Thoracic aorta (tissue), 2 donors: ENCODE measurements around the gene PRPF31. TPM values are rescaled to one million over a fixed set of nuclear protein-coding genes. Genes with fewer than 3 reads are reported as not detected.

ENCODE experiments used
- ATAC-seq: fragments of 150-250 bp; one replicate; pipeline ENCODE4 v1.8.0; 2017; ENCODE audit warnings: low read depth; ENCODE audit not compliant: insufficient number of reproducible peaks, low FRiP score
- DNase-seq: peaks from one replicate; pipeline ENCODE4 v3.0.0-alpha.2; 2020; ENCODE audit warnings: low spot score
- H3K27ac ChIP-seq, 2 donors: fragments of 200-600 bp; sonication (generic); 1 replicate in 1 of 2; 2 replicates in 1 of 2; pipeline ENCODE4 v1.5.1; 2016; ENCODE audit warnings: mild to moderate bottlenecking in 2 of 2, moderate library complexity in 2 of 2
- H3K27me3 ChIP-seq: fragments of 200-600 bp; sonication (generic); replicated peaks from 2 replicates; pipeline ENCODE4 v1.6.0; 2016; ENCODE audit warnings: mild to moderate bottlenecking; ENCODE audit not compliant: insufficient read depth
- H3K36me3 ChIP-seq: fragments of 200-600 bp; sonication (generic); one replicate; pipeline ENCODE4 v1.5.1; 2016
- H3K4me1 ChIP-seq, 2 donors: fragments of 200-600 bp; sonication (generic); 1 replicate in 1 of 2; 2 replicates in 1 of 2; pipeline versions ENCODE4 v1.5.1 to v1.6.0; 2016; ENCODE audit warnings: low read depth in 2 of 2, mild to moderate bottlenecking in 1 of 2; ENCODE audit not compliant: control insufficient read depth in 1 of 2
- H3K4me3 ChIP-seq: fragments of 200-600 bp; sonication (generic); 2 replicates; pipeline ENCODE4 v1.5.1; 2016; ENCODE audit warnings: mild to moderate bottlenecking
- H3K9me3 ChIP-seq: fragments of 200-600 bp; sonication (generic); 2 replicates; pipeline ENCODE4 v1.5.1; 2016
- total RNA-seq, 2 donors: library from RNA; depleted of rRNA; stranded (reverse); fragments of >200 nt; gene quantifications; one replicate each; pipeline versions ENCODE4 v1.1.0 to v1.2.3, GENCODE V29; 2016
- TF ChIP-seq, protein P1 (sequence below): fragments of 200-600 bp; sonication (generic); IDR thresholded peaks from one replicate; pipeline ENCODE4 v1.5.1; 2019; ENCODE audit warnings: antibody characterized with exemption

Gene PRPF31
- total RNA-seq, 2 donors from 2014 or later = 48.2 to 54.3 TPM

DNA sequence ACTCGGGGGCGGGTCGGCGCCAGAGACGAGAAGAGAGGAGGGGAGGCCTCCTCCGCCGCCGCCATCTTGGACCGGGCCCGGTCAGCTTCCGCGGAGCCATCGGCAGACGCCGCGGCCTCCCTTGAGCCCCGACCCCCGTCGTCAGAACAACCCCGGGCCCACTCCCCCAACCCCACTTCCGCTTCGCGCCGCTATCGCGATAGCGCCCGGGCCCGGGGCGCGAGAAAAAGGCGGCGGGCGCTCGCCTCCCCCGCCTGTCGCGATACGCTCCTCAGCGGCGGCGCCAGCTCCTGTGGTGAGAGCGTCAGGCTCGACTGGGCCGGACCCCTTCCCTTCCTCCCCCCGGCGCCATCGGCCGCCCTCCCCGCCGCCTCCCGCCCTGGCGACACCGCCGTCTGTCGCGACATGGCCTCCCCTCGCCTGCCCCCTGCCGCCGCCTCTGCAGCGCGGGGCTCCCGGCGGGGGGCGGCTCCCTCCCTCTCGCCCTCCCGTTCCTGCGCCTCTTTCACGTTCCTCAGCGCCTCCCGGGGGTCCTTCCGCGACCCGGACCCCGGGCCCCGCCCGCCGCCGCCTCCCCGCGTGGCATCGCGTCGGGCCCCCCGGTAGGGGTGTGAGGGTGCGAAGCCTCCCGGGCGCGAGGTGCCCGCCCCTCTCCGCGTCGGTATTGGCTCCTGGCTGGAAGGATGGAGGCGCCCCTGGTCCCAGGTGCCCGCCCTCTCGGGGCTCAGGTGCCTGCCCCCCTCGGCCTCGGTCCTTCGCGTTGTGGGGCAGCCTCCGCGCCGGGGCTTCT lies 22.3 kb downstream of the PRPF31 start, which contains the start of gene CNOT3:
TSS of gene CNOT3 (plus strand) at position 64 of the 790 bp plus-strand sequence. CDS start 5,217 bp downstream, outside the sequence.
- H3K9me3 ChIP-seq = no peaks in the 10 kb centered on the region
- H3K27me3 ChIP-seq = no peaks in the 10 kb centered on the region
- ATAC-seq (no peak), DNase-seq (no peak)
- H3K4me3 ChIP-seq = peak within 1 kb of the TSS; percentile 99
- H3K27ac ChIP-seq = peak within 1 kb of the TSS; percentile 92 to 96
- peaks cover 7% of the 10 kb centered on the region for H3K36me3 ChIP-seq
- H3K4me1 ChIP-seq = peaks cover 24 to 38% of the 10 kb centered on the region in 2 donors
- TF ChIP-seq, protein P1, sequence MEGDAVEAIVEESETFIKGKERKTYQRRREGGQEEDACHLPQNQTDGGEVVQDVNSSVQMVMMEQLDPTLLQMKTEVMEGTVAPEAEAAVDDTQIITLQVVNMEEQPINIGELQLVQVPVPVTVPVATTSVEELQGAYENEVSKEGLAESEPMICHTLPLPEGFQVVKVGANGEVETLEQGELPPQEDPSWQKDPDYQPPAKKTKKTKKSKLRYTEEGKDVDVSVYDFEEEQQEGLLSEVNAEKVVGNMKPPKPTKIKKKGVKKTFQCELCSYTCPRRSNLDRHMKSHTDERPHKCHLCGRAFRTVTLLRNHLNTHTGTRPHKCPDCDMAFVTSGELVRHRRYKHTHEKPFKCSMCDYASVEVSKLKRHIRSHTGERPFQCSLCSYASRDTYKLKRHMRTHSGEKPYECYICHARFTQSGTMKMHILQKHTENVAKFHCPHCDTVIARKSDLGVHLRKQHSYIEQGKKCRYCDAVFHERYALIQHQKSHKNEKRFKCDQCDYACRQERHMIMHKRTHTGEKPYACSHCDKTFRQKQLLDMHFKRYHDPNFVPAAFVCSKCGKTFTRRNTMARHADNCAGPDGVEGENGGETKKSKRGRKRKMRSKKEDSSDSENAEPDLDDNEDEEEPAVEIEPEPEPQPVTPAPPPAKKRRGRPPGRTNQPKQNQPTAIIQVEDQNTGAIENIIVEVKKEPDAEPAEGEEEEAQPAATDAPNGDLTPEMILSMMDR = no peak

DNA sequence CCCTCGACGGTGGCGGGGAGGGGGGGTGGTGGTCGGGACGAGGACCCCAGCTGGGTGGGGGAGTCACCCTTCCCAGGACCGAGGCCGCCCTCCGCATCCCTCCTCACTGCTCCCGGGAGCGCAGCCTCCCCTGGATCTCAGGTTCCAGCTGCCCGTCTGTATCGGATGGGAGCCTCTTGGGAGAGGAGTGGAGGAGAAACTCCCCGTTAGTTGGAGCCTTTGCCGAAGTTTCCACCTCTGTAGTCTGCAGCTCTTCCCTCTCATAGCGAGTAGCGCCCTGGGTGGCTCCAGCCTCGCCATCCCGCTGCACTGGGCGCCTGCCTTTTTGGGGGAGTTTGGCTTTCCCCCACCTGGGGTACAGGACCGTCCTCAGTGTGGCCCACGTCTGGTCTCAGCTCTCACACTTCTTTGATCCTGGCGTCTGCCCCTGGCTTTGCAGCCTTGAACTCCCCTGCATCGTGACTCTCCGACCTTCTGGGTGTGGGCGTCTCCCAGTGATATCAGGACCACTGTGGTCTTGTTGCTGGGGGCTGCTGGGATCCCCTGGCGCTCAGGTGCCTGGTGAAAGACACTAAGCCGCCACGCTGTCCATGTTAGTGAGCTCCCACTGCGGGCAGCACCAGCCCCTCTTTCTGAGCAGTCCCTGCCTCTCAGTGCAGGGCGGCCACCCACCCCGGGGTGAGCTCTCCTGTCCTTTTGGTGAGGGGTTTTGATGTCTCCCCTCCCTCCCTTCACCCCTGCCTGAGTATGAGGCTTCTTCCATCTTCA lies 23.1 kb downstream of the PRPF31 start:
- no peak for DNase-seq
- Histone ChIP-seq H3K27ac (peak overlapping the region in 1 of 2 donors; percentile 92), H3K36me3 (peaks cover 15% of the 10 kb centered on the region), H3K4me3 (peak overlapping the region; percentile 99), H3K27me3 (no peaks in the 10 kb centered on the region), H3K4me1 (peaks cover 24 to 38% of the 10 kb centered on the region in 2 donors), H3K9me3 (no peaks in the 10 kb centered on the region)
- ATAC-seq = no peak
- TF ChIP-seq, protein P1 = no peak

DNA sequence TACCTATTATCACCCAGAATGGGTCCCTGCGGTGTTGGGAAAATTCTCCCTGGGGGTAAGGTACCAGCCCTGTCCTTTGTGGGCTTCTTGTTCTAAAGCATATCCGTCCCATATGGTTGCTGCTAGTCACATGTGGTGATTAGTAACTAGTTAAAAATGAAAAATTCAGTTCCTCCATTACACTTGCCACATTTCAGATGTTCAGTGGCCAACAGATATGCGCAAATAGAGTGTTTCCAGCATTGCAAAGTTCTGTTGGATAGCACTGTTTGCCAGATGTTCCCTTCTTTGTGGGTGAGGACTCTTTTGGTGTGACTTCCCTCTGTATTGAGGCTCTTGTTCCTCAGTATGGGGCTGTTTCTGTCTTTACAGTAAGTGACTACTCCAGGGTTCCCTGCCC lies 25.8 kb downstream of the PRPF31 start:
- Histone ChIP-seq H3K4me1 (peaks cover 20 to 30% of the 10 kb centered on the region in 2 donors), H3K27me3 (no peaks in the 10 kb centered on the region), H3K27ac (no peak overlapping the region), H3K4me3 (no peak overlapping the region), H3K36me3 (peaks cover 41% of the 10 kb centered on the region), H3K9me3 (no peaks in the 10 kb centered on the region)
- ATAC-seq (no peak), DNase-seq (no peak)
- TF ChIP-seq, protein P1 = no peak

DNA sequence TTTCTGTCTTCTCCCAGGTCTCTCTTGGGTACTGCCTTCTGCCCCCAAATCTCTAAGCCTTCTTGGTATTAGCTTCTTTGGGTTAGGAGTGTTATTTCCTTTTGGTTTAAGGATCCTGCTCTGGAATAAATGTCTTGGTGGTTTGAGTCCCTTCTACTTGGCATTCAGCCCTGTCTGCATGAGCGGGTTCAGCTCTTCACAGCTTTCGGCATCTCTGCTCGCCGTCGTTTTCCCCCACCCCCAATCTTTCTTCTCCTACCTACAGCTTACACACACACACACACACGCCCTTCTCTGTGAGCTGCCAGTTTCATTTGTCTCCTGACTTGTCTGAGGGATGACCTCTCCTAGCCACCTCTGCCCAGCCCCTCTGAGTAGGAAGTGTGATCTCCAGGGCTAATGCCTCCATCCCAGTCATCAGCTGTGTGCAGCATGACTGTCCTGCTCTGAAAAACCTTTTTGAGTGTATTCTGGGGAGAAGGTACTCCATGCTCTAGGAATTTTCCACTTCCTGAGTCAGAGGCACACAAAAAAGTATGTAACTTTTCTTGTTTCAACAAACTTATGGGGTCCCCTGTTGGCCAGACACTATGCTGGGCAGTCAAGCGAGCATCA lies 26.7 kb downstream of the PRPF31 start:
- Histone ChIP-seq H3K36me3 (peaks cover 51% of the 10 kb centered on the region), H3K9me3 (no peaks in the 10 kb centered on the region), H3K4me3 (no peak overlapping the region), H3K27me3 (no peaks in the 10 kb centered on the region), H3K27ac (no peak overlapping the region), H3K4me1 (peaks cover 19 to 26% of the 10 kb centered on the region in 2 donors)
- ATAC-seq (no peak), DNase-seq (no peak)
- TF ChIP-seq, protein P1 = no peak
